Stomach smooth muscle (tissue), 2 donors: ENCODE measurements around the gene NBEA.

Experiments
- H3K27ac ChIP-seq: one replicate; pipeline ENCODE4 v1.7.0; 2013; ENCODE audit warnings: mild to moderate bottlenecking, low read length, inconsistent platforms
- H3K27me3 ChIP-seq, 2 donors: one replicate each; pipeline ENCODE4 v1.7.0; 2013; ENCODE audit warnings: low read length in 2 of 2; ENCODE audit not compliant: insufficient read depth in 2 of 2, control insufficient read depth in 1 of 2
- H3K36me3 ChIP-seq, 2 donors: one replicate each; pipeline ENCODE4 v1.7.0; 2013; ENCODE audit warnings: low read length in 2 of 2; ENCODE audit not compliant: control insufficient read depth in 2 of 2, insufficient read depth in 2 of 2
- H3K4me1 ChIP-seq: one replicate; pipeline ENCODE4 v1.7.0; 2013; ENCODE audit warnings: low read length; ENCODE audit not compliant: control insufficient read depth, insufficient read depth
- H3K4me3 ChIP-seq, 2 donors: one replicate each; pipeline ENCODE4 v1.7.0; 2013; ENCODE audit warnings: low read length in 2 of 2
- H3K9ac ChIP-seq, 2 donors: one replicate each; pipeline ENCODE4 v1.7.0; 2013; ENCODE audit warnings: low read length in 2 of 2, mild to moderate bottlenecking in 1 of 2
- H3K9me3 ChIP-seq, 2 donors: one replicate each; pipeline ENCODE4 v1.7.0; 2013; ENCODE audit warnings: low read length in 2 of 2; ENCODE audit not compliant: control insufficient read depth in 2 of 2
- donor health status: healthy.
- donor health status: Pancreatic carcinoma.

NBEA gene

GRCh38 chr13:35346494-35346893 is 404.4 kb downstream of the NBEA start:
- Histone ChIP-seq H3K9me3 (no peaks in the 10 kb centered on the region), H3K4me1 (no peaks in the 10 kb centered on the region), H3K4me3 (no peak overlapping the region), H3K27ac (no peak overlapping the region), H3K9ac (no peak overlapping the region), H3K27me3 (no peaks in the 10 kb centered on the region), H3K36me3 (no peaks in the 10 kb centered on the region)

- Histone ChIP-seq H3K9ac (no peak overlapping the region), H3K4me1 (no peaks in the 10 kb centered on the region), H3K4me3 (no peak overlapping the region), H3K9me3 (no peaks in the 10 kb centered on the region), H3K27ac (no peak overlapping the region), H3K27me3 (no peaks in the 10 kb centered on the region), H3K36me3 (no peaks in the 10 kb centered on the region)
Observed at GRCh38 chr13:35347679-35348205, 405.7 kb downstream of the NBEA start.

GRCh38 chr13:35349052-35349451 is 407.0 kb downstream of the NBEA start:
- H3K9ac ChIP-seq = no peak overlapping the region
- H3K27me3 ChIP-seq = no peaks in the 10 kb centered on the region
- no peaks in the 10 kb centered on the region for H3K9me3 ChIP-seq
- H3K27ac ChIP-seq = no peak overlapping the region
- no peaks in the 10 kb centered on the region for H3K4me1 ChIP-seq
- H3K36me3 ChIP-seq = no peaks in the 10 kb centered on the region
- no peak overlapping the region for H3K4me3 ChIP-seq

- Histone ChIP-seq H3K9me3 (no peaks in the 10 kb centered on the region), H3K27me3 (no peaks in the 10 kb centered on the region), H3K27ac (no peak overlapping the region), H3K4me1 (no peaks in the 10 kb centered on the region), H3K36me3 (no peaks in the 10 kb centered on the region), H3K4me3 (no peak overlapping the region), H3K9ac (no peak overlapping the region)
Observed at GRCh38 chr13:35349673-35350278, 407.7 kb downstream of the NBEA start.

- H3K27me3 ChIP-seq = no peaks in the 10 kb centered on the region
- H3K9me3 ChIP-seq = no peaks in the 10 kb centered on the region
- no peak overlapping the region for H3K27ac ChIP-seq
- H3K36me3 ChIP-seq = peaks cover 0 to 2% of the 10 kb centered on the region in 2 donors
- H3K4me3 ChIP-seq = no peak overlapping the region
- no peak overlapping the region for H3K9ac ChIP-seq
- H3K4me1 ChIP-seq = no peaks in the 10 kb centered on the region
Observed at GRCh38 chr13:35354285-35354684, 412.2 kb downstream of the NBEA start.

- H3K4me3 ChIP-seq = no peak overlapping the region
- H3K9ac ChIP-seq = no peak overlapping the region
- no peaks in the 10 kb centered on the region for H3K9me3 ChIP-seq
- no peaks in the 10 kb centered on the region for H3K4me1 ChIP-seq
- peaks cover 0 to 2% of the 10 kb centered on the region in 2 donors for H3K36me3 ChIP-seq
- H3K27ac ChIP-seq = no peak overlapping the region
- H3K27me3 ChIP-seq = no peaks in the 10 kb centered on the region
Observed at GRCh38 chr13:35354882-35355281, 412.8 kb downstream of the NBEA start.

- Histone ChIP-seq H3K9ac (no peak overlapping the region), H3K36me3 (peaks cover 0 to 2% of the 10 kb centered on the region in 2 donors), H3K4me1 (no peaks in the 10 kb centered on the region), H3K4me3 (no peak overlapping the region), H3K27me3 (no peaks in the 10 kb centered on the region), H3K9me3 (no peaks in the 10 kb centered on the region), H3K27ac (no peak overlapping the region)
Observed at GRCh38 chr13:35356572-35356971, 414.5 kb downstream of the NBEA start.

GRCh38 chr13:35365883-35366282 is 423.8 kb downstream of the NBEA start:
- Histone ChIP-seq H3K9ac (no peak overlapping the region), H3K36me3 (no peaks in the 10 kb centered on the region), H3K27me3 (no peaks in the 10 kb centered on the region), H3K4me3 (no peak overlapping the region), H3K9me3 (peaks cover 0 to 1% of the 10 kb centered on the region in 2 donors), H3K4me1 (no peaks in the 10 kb centered on the region), H3K27ac (no peak overlapping the region)

- no peaks in the 10 kb centered on the region for H3K36me3 ChIP-seq
- H3K4me3 ChIP-seq = no peak overlapping the region
- H3K27ac ChIP-seq = no peak overlapping the region
- no peaks in the 10 kb centered on the region for H3K27me3 ChIP-seq
- no peaks in the 10 kb centered on the region for H3K4me1 ChIP-seq
- H3K9me3 ChIP-seq = peaks cover 0 to 10% of the 10 kb centered on the region in 2 donors
- no peak overlapping the region for H3K9ac ChIP-seq
Observed at GRCh38 chr13:35367586-35367985, 425.5 kb downstream of the NBEA start.

GRCh38 chr13:35378939-35379338 is 436.9 kb downstream of the NBEA start:
- Histone ChIP-seq H3K27me3 (no peaks in the 10 kb centered on the region), H3K36me3 (no peaks in the 10 kb centered on the region), H3K9ac (no peak overlapping the region), H3K4me3 (no peak overlapping the region), H3K4me1 (no peaks in the 10 kb centered on the region), H3K9me3 (no peaks in the 10 kb centered on the region), H3K27ac (no peak overlapping the region)

- no peaks in the 10 kb centered on the region for H3K27me3 ChIP-seq
- H3K4me1 ChIP-seq = no peaks in the 10 kb centered on the region
- no peak overlapping the region for H3K9ac ChIP-seq
- H3K4me3 ChIP-seq = no peak overlapping the region
- H3K27ac ChIP-seq = no peak overlapping the region
- H3K36me3 ChIP-seq = no peaks in the 10 kb centered on the region
- no peaks in the 10 kb centered on the region for H3K9me3 ChIP-seq
Observed at GRCh38 chr13:35379663-35380062, 437.6 kb downstream of the NBEA start.
